ENCODE measurements around the gene PDGFB.

GRCh38 chr22:39269095-39269790 lies 24.5 kb upstream of the PDGFB start:
- TF ChIP-seq CTCF (IDR thresholded peaks at IDR 0.05; ENCODE audit: insufficient read depth, low read depth, low read length) = no peak
- TF ChIP-seq EZH2 (IDR thresholded peaks at IDR 0.05; ENCODE audit: insufficient read depth, low read length) = no peak
